ENCODE data around the gene PCDHGB7.
"Not testable (repeated sequence)": the region's sequence is repeated elsewhere in the genome, so short reads cannot be mapped to it uniquely, and the experiment has no call there.

PCDHGB7 gene

GRCh38 chr5:141397756-141398551 is 19.5 kb upstream of the PCDHGB7 start, which contains the start of gene PCDHGB5:
TSS of gene PCDHGB5 (plus strand) at chr5:141397947. CDS start at chr5:141398128, 181 bp downstream.
- DNase-seq, result peak; percentile 51

GRCh38 chr5:141398608-141399007 is 18.9 kb upstream of the PCDHGB7 start:
- DNase-seq, result no peak

GRCh38 chr5:141399555-141400258 is 17.8 kb upstream of the PCDHGB7 start:
- no peak for DNase-seq

GRCh38 chr5:141402553-141403243 is 14.8 kb upstream of the PCDHGB7 start, which contains the start of gene PCDHGA9:
TSS of gene PCDHGA9 (plus strand) at chr5:141402778. CDS start at chr5:141402953, 175 bp downstream.
- DNase-seq, result peak; percentile 26

- no peak for DNase-seq
These were observed 14.1 kb upstream of the PCDHGB7 start for GRCh38 chr5:141403387-141403786.

GRCh38 chr5:141407790-141408505 is 9.5 kb upstream of the PCDHGB7 start, which contains the start of gene PCDHGB6:
TSS of gene PCDHGB6 (plus strand) at chr5:141408021. CDS start at chr5:141408203, 182 bp downstream.
- DNase-seq, result peak; percentile 57

GRCh38 chr5:141409598-141410306 is 7.7 kb upstream of the PCDHGB7 start:
- no peak for DNase-seq

- no peak for DNase-seq
These were observed 5.9 kb upstream of the PCDHGB7 start for GRCh38 chr5:141411575-141411974.

GRCh38 chr5:141412854-141413539 is 4.5 kb upstream of the PCDHGB7 start, which contains the start of gene PCDHGA10:
TSS of gene PCDHGA10 (plus strand) at chr5:141412987. CDS start at chr5:141413176, 189 bp downstream.
- DNase-seq, result peak; percentile 69

GRCh38 chr5:141413540-141414069 is 3.9 kb upstream of the PCDHGB7 start:
- no peak for DNase-seq

GRCh38 chr5:141414548-141415274 is 2.8 kb upstream of the PCDHGB7 start:
- DNase-seq, result not testable (repeated sequence)

GRCh38 chr5:141415275-141415618 is 2.2 kb upstream of the PCDHGB7 start:
- not testable (repeated sequence) for DNase-seq

GRCh38 chr5:141419074-141419880 is 1.8 kb downstream of the PCDHGB7 start:
- no peak for DNase-seq

GRCh38 chr5:141420855-141421488 is 3.5 kb downstream of the PCDHGB7 start, which contains the start of gene PCDHGA11:
TSS of gene PCDHGA11 (plus strand) at chr5:141421051. CDS start at chr5:141421228, 177 bp downstream.
- DNase-seq, result peak; percentile 82

GRCh38 chr5:141421489-141421855 is 4.0 kb downstream of the PCDHGB7 start:
- DNase-seq, result no peak

- DNase-seq, result no peak
These were observed 5.3 kb downstream of the PCDHGB7 start for GRCh38 chr5:141422742-141423291.

GRCh38 chr5:141427783-141428426 is 10.4 kb downstream of the PCDHGB7 start:
- DNase-seq, result no peak
